ENCODE results near the gene ZSWIM1. TPM values are rescaled to one million over a fixed set of nuclear protein-coding genes. Genes with fewer than 3 reads are reported as not detected.

The ZSWIM1 gene
- total and polyA plus RNA-seq, 2 of the 13 experiments (the other 11 are each of a cell fraction or from before 2014, with no cell fraction given), result 9.5 to 11.7 TPM

DNA sequence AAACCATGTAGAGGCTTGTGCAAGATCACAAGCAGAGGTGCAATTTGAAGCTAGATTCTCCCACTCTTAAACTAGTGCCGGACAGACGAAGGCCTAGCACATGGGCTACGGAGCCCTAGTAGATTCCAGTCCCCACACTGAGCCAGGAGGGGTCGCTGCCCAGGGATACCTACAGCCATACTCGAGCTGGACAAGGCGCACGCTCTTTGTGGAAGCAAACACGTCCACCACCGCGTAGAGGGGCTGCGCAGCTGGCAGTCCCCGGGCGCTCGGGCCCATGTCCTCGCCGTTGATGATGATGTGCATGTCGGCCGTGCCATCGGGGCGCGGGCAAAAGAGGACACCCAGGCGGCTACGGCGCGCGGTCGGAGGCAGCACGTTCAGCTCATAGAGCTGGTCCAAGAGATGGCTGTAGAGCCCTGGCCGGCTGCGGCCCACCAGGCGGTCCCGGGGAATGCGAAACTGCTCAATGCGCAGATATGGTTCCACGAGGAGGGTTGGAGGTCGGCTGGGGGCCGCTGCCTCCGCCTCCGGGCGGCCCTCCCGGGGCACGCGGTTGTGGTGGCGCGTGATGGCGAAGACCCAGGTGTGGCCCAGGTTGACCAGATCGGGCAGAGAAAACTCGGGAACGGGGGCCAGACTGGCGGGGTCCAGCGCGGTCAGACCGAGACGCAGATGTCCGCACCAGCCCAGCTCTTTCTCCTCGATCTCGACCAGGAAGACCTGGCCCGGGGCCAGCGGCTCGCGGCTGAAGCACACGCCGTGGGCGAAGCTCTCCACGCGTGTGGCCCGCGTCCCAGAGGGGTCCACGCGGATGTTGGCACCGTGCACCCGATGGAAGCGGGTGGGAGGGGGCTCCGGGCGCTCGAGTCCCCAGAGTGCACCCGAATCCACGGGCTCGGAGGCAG, 9.3 kb downstream of the ZSWIM1 start (continued):
- TF ChIP-seq SNAPC5 (CRISPR knock-in tag; IDR thresholded peaks at IDR 0.05; ENCODE audit: borderline replicate concordance) (no peak), CTCF (CRISPR knock-in tag; IDR thresholded peaks at IDR 0.05) (peak; percentile 98), ZNF839 (CRISPR knock-in tag; IDR thresholded peaks at IDR 0.05; ENCODE audit: borderline replicate concordance) (peak; percentile 22; the same call in 1 of the 2 replicates), KMT2B (CRISPR knock-in tag; IDR thresholded peaks at IDR 0.05) (peak; percentile 75), HDAC1 (CRISPR knock-in tag; IDR thresholded peaks at IDR 0.05) (peak; percentile 51; the same call in 1 of the 2 replicates), HOXA9 (CRISPR knock-in tag; IDR thresholded peaks at IDR 0.05; ENCODE audit: borderline replicate concordance) (no peak; the same call in 1 of the 2 replicates), NFIC (IDR thresholded peaks at IDR 0.05; ENCODE audit: low read length) (no peak), ZBTB44 (CRISPR knock-in tag; IDR thresholded peaks at IDR 0.05) (no peak), MED8 (CRISPR knock-in tag; IDR thresholded peaks at IDR 0.05; ENCODE audit: insufficient replicate concordance) (peak; percentile 92), PPARG (CRISPR knock-in tag; conservative IDR thresholded peaks at IDR 0.05) (no peak), ZNF414 (CRISPR knock-in tag; IDR thresholded peaks at IDR 0.05) (no peak), ZNF75D (CRISPR knock-in tag; IDR thresholded peaks at IDR 0.05; ENCODE audit: borderline replicate concordance) (no peak), ZNF562 (CRISPR knock-in tag; IDR thresholded peaks at IDR 0.05; ENCODE audit: borderline replicate concordance) (no peak), ZNF432 (CRISPR knock-in tag; IDR thresholded peaks at IDR 0.05; ENCODE audit: borderline replicate concordance) (0 out of 2 replicates have a peak, but pooled peaks have one; percentile 2), TMF1 (CRISPR knock-in tag; IDR thresholded peaks at IDR 0.05; ENCODE audit: low read depth) (no peak), ZNF792 (CRISPR knock-in tag; IDR thresholded peaks at IDR 0.05) (peak; percentile 93), ATF5 (CRISPR knock-in tag; IDR thresholded peaks at IDR 0.05; ENCODE audit: low read depth) (no peak), PRDM15 (CRISPR knock-in tag; IDR thresholded peaks at IDR 0.05) (0 out of 2 replicates have a peak, but pooled peaks have one; percentile 38), YEATS2 (CRISPR knock-in tag; IDR thresholded peaks at IDR 0.05; ENCODE audit: borderline replicate concordance) (peak; percentile 92), ZNF143 (CRISPR knock-in tag; IDR thresholded peaks at IDR 0.05) (0 out of 2 replicates have a peak, but pooled peaks have one; percentile 40)
